ENCODE results near the gene P2RX1. TPM values are rescaled to one million over a fixed set of nuclear protein-coding genes. Genes with fewer than 3 reads are reported as not detected.
A peak's percentile ranks its signal among the peaks of the same experiment; 100 is the strongest.

Gene P2RX1
- total RNA-seq, 4 donors from 2014 or later: 1.2 to 13.0 (median 2.1) TPM

GRCh38 chr17:3928406-3928805 is 12.1 kb upstream of the P2RX1 start:
- TF ChIP-seq CTCF (IDR thresholded peaks at IDR 0.05) (no peak), POLR2A (IDR thresholded peaks at IDR 0.05) (no peak)
- Histone ChIP-seq H3K9me3 (no peaks in the 10 kb centered on the region), H3K27me3 (no peaks in the 10 kb centered on the region), H3K27ac (no peak overlapping the region), H3K36me3 (peaks cover 0 to 10% (median 0%) of the 10 kb centered on the region in 3 donors), H3K4me1 (peaks cover 0 to 28% (median 4%) of the 10 kb centered on the region in 3 donors), H3K4me3 (no peak overlapping the region)
- intact Hi-C loops (cut with DNase I): no loop called here
- WGBS, 2 donors: 84 to 86% methylated on average over 4 to 10 of the region's 16 CpGs
- no peak for DNase-seq

GRCh38 chr17:3927628-3928340 is 11.5 kb upstream of the P2RX1 start:
- intact Hi-C loops (cut with DNase I): no loop called here
- WGBS, 2 donors: 59% methylated on average over 4 of the region's 15 CpGs; no CpG with 5 or more reads in 1 of the 2 donors
- Histone ChIP-seq H3K27ac (peak overlapping the region in 2 of 4 donors; percentile 10 to 21), H3K9me3 (no peaks in the 10 kb centered on the region), H3K4me1 (peaks cover 0 to 28% (median 4%) of the 10 kb centered on the region in 3 donors), H3K27me3 (no peaks in the 10 kb centered on the region), H3K4me3 (no peak overlapping the region), H3K36me3 (peaks cover 0 to 10% (median 0%) of the 10 kb centered on the region in 3 donors)
- TF ChIP-seq POLR2A (IDR thresholded peaks at IDR 0.05) (no peak), CTCF (IDR thresholded peaks at IDR 0.05) (no peak)
- DNase-seq: no peak

DNA sequence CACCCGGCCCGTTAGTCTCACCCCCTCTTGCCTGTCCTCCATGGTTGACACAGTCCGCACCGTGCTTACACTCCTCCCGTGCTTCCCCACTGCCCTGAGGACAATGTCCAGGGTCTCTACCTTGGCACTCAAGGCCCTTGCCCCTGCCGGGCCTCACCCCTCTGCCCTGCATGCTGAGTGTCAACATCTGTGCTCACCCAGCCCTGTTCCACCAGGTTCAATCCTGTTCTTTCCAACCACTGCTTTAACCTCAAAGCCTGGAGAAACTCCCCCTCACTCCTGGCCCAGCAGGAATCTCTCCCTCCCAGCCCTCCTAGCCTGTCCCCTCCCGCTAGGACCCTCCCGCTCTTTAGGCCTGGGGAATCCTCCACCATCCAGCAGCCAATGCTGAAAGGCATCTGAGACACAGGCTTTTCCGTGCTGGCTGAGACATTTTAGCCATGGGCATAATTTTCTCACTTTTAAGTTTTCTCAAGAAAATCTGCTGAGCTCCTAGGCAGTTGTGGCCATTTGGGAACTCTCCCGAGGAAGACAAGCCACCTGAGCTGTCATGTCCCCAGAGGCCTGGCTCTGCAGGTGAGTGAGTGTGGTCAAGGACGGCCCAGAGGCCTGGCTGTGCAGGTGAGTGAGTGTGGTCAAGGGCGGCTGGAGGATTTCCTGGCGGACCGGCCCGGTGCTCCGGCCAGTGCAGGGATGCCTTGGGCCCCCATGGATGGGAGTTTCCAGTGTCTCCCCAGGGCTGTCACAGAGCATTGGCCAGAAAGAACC is 10.8 kb upstream of the P2RX1 start:
- peak overlapping the region in 2 of 4 donors; percentile 9 to 10 for H3K27ac ChIP-seq
- no peak for TF ChIP-seq CTCF (IDR thresholded peaks at IDR 0.05)
- TF ChIP-seq POLR2A (IDR thresholded peaks at IDR 0.05): no peak
- peaks cover 0 to 28% (median 4%) of the 10 kb centered on the region in 3 donors for H3K4me1 ChIP-seq
- H3K27me3 ChIP-seq: no peaks in the 10 kb centered on the region
- H3K36me3 ChIP-seq: peaks cover 0 to 10% (median 0%) of the 10 kb centered on the region in 3 donors
- H3K9me3 ChIP-seq: no peaks in the 10 kb centered on the region
- H3K4me3 ChIP-seq: no peak overlapping the region
- no peak for DNase-seq
- WGBS, 2 donors: 78 to 89% methylated on average over 8 to 9 of the region's 16 CpGs
- intact Hi-C loops (cut with DNase I): no loop called here

GRCh38 chr17:3925684-3926485 is 9.6 kb upstream of the P2RX1 start:
- Histone ChIP-seq H3K27me3 (no peaks in the 10 kb centered on the region), H3K4me3 (no peak overlapping the region), H3K4me1 (peaks cover 0 to 40% (median 4%) of the 10 kb centered on the region in 3 donors), H3K9me3 (no peaks in the 10 kb centered on the region), H3K36me3 (peaks cover 0 to 10% (median 0%) of the 10 kb centered on the region in 3 donors), H3K27ac (peak overlapping the region in 2 of 4 donors; percentile 53 to 63)
- 85 to 94% methylated on average over 8 to 13 of the region's 17 CpGs for WGBS, 2 donors
- intact Hi-C loops (cut with DNase I): no loop called here
- no peak for DNase-seq
- TF ChIP-seq CTCF (IDR thresholded peaks at IDR 0.05) (no peak), POLR2A (IDR thresholded peaks at IDR 0.05) (no peak)

Data from esophagus squamous epithelium (tissue), 5 donors.